Suppressor macrophage treated with lipopolysaccharide for 4 hours (primary cell): Measurements from ENCODE around the gene ZNF771.
A peak's percentile ranks its signal among the peaks of the same experiment; 100 is the strongest.
"Not testable (repeated sequence)": the region's sequence is repeated elsewhere in the genome, so short reads cannot be mapped to it uniquely, and the experiment has no call there.

ENCODE experiments used
- DNase-seq: peaks from one replicate; pipeline ENCODE4 v3.0.0-alpha.2; 2020

The ZNF771 gene

DNA sequence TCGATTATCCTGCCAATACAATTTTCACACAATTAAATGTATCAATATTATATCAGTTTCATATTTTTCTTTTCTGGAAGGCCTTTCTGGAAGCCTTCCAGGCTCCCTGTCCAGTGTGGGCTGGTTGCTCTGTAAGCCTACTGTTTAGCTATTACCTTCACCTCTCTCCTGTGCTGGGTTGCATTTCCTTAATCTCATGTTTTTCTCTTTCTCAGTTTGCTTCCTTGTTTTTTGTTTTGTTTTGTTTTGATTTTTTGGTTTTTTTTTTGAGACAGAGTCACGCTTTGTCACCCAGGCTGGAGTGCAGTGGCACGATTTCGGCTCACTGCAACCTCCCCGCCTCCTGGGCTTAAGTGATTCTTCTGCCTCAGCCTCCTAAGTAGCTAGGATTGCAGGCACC, 31.4 kb downstream of the ZNF771 start:
- no peak for DNase-seq

DNA sequence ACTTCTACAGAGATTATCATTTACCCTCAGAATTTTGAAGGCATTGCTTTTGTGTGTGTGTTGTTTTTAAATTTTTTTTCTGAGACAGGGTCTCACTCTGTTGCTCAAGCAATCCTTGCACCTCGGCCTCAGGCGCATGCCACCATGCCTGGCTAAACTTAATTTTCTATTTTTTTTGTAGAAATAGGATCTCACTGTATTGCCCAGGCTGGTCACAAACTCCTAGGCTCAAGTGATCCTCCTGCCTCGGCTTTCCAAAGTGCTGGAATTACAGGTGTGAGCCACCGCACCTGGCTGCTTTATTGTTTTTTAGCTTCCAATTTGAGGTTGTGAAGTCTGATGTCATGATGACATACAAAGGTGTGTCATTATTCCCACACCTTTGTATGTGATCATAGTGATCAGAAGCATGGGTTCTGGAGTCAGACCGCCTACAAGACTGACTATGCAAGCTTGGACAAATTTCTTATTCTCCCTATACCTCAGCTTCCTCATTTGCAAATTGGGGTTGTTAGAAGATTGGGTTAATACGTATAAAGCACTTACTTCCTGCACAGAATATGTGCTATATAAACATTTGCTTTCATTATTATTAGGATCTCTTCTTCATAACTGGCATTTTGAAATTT, 32.4 kb downstream of the ZNF771 start:
- peak; percentile 81 for DNase-seq

DNA sequence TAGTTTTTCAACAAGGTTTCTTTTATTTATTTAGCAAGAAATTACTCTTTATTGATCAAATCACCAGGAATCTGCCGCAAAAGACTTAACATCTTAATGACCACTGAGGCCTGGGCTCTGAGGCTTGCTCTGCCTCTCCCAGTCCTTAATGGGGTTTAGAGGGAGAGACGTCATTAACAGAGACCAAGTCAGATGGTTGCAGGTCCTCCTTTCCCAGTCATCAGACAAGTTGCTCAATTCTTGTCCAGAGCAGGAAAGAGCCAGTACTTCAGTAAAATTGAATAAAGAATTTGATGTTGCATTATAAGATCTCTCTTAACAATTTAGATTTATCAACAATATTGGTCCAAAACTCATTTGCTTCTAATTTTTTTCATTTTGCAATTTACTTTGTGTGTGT, 36.2 kb downstream of the ZNF771 start:
- peak; percentile 57 for DNase-seq

DNA sequence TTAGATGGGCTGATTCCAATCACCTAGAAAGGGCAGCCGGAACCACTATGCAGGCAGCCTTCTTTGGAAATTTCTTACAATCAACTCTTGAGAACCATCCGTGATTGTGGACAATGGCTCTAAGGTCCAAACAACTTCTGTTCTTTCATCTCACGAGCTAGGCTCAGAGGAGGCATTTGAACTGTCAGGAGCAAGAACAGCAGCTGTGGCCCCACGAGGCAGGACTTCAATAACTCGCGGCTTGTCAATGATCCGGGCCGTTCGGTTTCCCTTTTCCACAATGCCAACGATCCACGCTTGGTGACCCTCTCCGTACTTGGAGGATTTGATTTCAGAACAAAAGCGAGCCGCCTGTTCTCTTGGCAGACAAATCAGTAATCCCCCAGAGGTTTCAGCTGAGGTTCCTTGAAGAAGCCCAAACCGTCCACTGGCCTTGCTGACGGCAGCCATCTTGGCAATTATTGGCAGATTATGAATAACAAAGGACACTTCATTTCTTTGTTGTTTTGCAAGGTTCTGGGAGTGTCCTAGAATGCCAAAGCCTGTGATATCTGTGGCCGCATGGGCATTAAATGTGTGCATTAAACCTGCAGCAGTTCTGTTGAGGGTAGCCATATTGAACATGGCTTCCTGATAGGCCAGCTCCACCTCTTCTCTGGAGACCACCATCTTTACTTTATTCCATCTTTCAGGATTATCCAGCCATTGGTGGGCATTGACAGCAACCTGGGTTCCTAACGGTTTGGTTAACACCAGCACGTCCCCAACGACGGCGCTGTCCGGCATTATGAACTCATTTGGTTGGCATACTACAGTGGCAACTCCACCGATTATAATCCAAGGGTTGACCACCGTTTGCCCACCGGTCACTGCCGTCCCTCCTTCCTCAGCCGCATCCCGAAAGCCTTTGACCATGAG, 37.1 kb downstream of the ZNF771 start:
- DNase-seq, result no peak

DNA sequence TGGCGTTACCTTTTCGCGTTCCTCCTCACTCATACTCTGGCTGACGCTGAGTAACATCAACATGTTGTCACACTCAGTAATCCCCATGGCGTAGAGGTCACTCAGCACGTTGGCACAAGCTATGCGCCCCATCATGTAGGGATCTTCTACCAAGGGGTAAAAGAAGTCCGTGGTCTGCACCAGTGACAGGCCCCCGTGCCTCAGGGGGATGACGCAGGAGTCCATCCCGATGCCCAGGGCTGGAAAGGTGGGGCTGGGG, 37.7 kb downstream of the ZNF771 start:
- no peak for DNase-seq

DNA sequence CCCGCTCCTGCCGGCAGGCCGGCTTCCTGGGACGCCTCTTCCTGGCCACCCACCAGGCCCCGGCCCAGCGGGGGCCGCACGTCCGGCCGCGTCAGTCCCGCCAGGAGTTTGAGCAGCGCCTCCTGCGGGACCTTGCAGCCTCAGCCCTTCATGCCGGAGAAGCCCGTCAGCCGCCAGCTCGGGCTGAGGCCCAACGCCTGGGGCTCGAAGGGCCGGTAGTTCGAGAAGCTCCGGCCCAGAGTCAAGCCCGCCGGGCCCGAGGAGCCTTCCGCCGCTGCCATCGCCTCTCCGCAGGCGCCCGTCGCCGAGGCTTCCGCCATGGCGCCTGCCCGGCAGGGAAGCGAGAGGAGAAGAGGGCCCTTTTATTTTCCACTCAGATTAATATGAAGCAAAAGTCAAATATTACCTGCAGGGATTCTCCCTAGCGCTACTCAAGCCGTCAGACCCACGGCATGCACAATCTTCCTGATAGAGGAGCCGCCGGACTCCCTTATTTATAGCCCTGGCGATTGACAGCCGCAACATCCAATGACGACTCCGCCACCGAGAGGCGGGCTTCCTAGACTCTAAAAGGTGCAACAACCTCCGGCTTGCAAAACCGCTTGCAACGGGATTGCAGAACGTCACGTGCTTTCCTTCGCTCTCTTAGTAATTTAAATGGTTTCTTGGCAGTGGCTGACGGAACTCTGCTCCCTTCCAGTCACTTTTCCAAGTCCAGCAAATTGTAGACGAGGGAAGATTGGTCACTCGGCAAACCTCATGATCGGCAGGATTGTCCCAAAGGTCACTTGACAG, 38.2 kb downstream of the ZNF771 start, which contains the start of gene SEPHS2:
Gene SEPHS2, minus strand, starts transcription at position 467 of the 795 bp plus-strand sequence. Its CDS starts 147 bp downstream, at position 320.
- peak; percentile 99 for DNase-seq

DNA sequence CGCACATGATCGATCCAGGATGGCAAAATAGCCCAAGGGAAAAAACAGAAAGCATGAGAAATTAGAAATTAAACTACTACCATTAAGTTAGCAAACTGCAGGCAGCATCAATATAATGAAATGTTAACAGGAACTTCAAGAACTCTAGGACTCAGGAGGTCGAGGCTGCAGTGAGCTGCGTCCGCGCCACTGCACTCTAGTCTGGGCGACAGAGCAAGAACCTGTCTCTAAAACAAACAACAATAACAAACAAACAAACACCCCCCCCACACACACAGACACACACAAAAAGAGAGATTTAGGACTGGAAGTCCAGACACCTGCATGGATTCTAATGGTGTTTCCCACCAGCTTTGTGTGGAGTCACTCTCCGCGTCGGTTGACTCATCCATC, 38.8 kb downstream of the ZNF771 start:
- no peak for DNase-seq

DNA sequence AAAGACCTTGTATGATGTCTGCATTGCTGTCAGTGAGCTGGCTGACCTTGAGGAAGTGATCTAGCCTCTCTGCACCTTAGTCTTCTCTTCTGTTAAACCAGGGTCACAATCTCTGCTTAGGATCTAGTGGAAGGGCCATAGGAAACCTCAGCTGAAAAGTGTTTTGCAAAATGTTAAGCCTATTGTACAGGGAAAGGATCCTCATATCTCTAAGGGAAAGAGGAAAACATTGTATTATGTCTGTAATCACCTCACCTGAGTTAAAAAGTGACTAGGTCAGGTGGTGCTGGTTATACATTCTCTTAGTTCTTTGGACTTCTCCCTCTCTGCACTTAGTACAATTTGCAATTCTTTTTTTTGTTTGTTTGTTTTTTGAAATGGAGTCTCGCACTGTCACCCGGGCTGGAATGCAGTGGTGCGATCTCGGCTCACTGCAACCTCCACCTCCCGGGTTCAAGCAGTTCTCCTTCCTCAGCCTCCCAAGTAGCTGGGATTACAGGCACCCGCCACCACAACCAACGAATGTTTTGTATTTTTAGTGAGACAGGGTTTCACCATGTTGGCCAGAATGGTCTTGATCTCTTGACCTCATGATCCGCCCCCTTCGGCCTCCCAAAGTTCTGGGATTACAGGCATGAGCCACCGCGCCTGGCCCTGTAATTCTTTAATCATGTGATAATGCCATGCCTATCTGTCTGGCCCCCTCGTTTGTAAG, 40.3 kb downstream of the ZNF771 start:
- no peak for DNase-seq

DNA sequence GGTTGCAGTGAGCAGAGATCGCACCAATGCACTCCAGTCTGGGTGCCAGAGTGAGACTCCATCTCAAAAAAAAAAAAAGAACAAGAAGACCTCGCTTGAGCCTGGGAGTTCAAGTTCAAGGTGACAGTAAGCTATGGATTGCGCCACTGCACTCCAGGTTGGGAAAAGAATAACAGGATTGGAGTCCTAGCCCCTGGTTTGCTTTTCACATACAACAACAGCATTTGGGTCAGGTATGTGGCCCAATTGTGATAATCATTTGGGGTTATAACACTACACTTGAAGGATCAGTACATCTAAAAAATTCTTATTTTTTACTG, 41.7 kb downstream of the ZNF771 start:
- no peak for DNase-seq

DNA sequence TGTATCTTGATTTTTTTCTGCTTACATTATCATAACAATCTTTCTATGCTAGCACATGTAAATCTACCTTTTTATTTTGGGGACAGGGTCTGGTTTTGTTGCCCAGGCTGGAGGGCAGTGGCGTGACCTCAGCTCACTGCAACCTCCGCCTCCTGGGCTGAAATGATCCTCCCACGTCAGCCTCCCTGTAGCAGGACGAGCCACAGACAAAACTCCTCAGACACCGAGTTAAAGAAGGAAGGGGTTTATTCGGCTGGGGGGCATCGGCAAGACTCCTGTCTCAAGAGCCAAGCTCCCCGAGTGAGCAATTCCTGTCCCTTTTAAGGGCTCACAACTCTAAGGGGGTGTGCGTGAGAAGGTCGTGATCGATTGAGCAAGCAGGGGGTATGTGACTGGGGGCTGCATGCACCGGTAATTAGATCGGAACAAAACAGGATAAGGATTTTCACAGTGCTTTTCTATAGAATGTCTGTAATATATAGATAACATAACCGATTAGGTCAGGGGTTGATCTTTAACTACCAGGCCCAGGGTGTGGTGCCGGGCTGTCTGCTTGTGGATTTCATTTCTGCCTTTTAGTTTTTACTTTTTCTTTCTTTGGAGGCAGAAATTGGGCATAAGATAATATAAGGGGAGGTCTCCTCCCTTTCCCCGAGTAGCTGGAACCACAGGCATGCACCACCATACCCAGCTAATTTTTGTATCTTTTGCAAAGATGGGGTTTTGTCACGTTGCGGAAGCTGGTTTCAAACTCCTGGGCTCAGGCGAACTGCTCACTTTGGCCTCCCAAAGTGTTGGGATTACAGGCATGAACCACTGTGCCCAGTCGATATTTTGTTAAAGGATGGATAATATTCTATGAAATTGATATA, 45.5 kb downstream of the ZNF771 start:
- DNase-seq, result not testable (repeated sequence)

DNA sequence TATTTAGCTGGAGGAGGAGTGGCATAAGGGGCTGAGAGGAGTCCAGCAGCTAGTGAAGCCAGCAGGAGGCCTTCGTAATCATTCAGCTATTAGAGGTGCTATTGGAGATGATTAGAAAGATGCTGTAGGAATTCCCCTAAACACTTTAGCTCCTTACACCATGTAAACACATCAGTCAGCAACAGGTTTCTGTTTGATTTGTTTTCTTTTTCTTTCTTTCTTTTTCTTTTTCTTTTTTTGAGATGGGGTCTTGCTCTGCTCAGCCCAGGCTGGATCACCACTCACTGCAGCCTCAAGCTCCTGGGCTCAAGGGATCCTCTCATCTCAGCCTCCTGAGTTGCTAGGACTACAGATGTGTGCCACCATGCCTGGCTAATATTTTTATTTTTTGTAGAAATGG, 48.9 kb downstream of the ZNF771 start:
- DNase-seq, result no peak

DNA sequence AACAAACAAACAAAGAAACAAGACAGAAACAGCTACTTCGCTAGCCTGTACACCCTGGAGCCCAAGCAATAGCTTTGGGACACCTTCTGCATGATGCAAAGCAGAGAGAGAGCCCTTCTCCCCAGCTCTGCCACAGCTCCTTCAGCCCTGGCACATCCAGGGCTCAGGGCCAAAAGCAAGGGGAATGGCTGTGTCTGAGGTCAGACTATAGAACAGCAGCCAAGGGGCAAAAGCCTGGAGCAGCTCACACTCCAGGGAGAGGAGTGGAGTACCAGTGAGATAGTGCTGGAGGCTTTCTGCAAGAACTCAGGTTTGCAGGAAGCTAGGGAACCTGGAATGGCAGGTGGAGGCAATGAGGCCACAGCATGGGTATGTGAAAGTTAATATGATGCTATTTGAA, 49.9 kb downstream of the ZNF771 start:
- DNase-seq, result no peak

DNA sequence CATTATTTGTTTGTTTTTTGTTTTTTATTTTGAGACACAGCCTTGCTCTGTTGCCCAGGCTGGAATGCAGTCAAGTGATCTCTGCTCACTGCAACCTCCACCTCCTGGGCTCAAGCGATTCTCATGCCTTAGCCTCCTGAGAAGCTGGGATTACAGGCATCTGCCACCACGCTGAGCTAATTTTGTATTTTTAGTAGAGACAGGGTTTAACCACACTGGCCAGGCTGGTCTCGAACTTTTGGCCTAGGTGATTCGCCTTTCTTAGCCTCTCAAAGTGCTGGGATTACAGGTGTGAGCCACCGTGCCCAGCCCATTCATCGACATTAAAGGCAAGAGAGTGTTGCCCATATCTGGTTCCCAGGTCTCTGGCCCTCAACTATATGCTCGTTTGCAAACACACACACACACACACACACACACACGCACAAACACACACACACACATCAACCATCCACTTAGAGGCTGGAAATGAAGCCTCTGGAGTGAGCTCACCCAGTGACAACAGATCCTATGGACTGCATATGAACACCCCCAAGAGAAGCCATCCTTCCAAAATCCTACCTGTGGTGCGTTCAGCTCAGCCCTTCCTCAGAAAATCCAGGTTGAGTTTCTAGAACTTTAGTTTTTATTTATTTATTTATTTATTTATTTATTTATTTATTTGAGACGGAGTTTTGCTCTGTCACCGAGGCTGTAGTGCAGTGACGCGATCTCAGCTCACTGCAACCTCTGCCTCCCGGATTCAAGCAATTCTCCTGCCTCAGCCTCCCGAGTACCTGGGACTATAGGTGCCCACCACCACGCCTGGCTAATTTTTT, 50.5 kb downstream of the ZNF771 start:
- DNase-seq, result no peak

DNA sequence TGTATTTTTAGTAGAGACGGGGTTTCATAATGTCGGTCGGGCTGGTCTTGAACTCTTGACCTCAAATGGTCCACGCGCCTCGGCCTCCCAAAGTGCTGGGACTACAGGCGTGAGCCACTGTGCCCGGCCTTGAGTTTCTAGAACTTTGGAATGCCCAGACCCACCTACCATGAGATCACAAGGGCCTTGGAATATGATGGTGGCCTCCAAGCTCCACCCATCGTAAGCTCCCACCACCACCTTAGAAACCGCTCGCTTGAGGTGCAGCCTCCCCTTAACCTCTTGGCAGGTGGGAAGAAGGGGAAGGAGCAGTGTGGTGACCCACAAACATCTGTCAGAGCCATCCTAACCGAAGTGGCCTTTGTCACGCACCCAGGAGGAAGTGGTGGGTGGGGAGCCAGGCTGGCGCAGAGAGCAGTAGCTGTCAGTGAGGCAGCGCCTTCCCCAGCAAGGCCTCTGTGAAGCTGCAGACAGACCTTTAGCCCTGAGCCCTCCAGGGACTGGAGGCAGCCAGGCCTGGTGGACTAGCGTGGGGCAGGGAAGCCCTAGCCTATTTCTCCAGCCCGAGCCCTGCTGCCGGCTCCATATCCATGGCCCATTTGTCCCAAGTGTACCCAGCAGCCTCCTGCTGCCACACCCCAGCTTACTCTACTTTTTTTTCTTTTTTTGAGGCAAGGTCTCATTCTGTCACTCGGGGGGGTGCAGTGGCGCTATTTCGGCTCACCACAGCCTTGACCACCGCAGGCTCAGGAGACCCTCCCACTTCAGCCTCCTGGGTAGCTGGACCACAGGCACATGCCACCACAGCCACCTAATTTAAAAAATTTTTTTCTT, 51.4 kb downstream of the ZNF771 start:
- DNase-seq, result peak; percentile 86

DNA sequence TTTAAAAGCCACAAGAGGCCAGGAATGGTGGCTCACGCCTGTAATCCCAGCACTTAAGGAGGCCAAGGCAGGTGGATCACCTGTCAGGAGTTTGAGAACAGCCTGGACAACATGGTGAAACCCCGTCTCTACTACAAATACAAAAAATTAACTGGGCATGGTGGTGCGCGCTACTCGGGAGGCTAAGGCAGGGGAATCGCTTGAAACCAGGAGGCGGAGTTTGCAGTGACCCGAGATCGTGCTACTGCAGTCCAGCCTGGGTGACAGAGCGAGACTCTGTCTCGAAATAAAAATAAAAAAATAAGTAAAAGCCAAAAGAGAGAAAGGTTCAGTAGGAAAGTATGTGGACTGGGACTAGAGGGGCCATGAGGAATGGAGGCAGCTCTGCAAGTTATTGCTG, 52.0 kb downstream of the ZNF771 start:
- no peak for DNase-seq

DNA sequence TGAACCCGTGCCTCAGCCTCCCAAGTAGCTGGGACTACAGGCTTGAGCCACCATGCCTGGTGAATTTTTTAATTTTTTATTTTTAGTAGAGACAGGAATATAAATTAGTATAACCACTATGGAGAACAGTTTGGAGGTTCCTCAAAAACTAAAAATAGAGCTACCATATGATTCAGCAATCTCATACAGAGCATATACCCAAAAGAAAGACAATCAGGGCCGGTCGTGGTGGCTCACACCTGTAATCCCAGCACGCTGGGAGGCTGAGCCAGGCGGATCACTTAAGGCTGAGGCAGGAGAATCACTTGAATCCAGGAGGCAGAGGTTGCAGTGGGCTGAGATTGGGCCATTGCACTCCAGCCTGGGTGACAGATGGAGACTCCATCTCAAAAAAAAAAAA, 54.0 kb downstream of the ZNF771 start:
- not testable (repeated sequence) for DNase-seq

DNA sequence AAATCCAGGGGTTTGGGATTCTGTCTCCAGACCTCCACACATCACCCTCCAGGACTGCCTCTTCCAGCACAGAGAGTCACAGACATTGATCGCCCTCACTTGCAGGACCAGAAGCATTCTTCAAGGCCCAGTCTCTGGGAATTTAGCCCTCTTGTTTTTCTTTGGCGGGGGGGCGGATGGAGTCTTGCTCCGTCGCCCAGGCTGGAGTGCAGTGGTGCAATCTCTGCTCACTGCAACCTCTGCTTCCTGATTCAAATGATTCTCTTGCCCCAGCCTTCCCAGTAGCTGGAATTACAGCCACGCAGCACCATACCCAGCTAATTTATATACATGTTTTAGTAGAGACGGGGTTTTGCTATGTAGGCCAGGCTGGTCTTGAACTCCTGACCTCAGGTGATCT, 56.7 kb downstream of the ZNF771 start:
- DNase-seq, result no peak
